Gastroesophageal sphincter (tissue), 3 donors: ENCODE data around the gene PRKCZ.

ENCODE experiments used
- CTCF ChIP-seq, 4 experiments: fragments of 200-600 bp in 2 of 4; fragments of 450-650 bp in 2 of 4; sonication (generic) in 1 of 4; IDR thresholded peaks; one replicate each; pipeline ENCODE4 v1.5.1; 2017 to 2019; ENCODE audit warnings: antibody characterized with exemption in 4 of 4, mild to moderate bottlenecking in 2 of 4, moderate library complexity in 2 of 4
- POLR2A ChIP-seq, 2 donors: fragments of 450-650 bp; IDR thresholded peaks; one replicate each; pipeline ENCODE4 v1.6.1; 2017; ENCODE audit warnings: antibody characterized with exemption in 2 of 2, mild to moderate bottlenecking in 2 of 2, moderate library complexity in 1 of 2
- POLR2AphosphoS5 ChIP-seq: sonication (generic); formaldehyde crosslinking; IDR thresholded peaks from one replicate; pipeline ENCODE4 v1.6.1; 2017; ENCODE audit warnings: antibody characterized with exemption

DNA sequence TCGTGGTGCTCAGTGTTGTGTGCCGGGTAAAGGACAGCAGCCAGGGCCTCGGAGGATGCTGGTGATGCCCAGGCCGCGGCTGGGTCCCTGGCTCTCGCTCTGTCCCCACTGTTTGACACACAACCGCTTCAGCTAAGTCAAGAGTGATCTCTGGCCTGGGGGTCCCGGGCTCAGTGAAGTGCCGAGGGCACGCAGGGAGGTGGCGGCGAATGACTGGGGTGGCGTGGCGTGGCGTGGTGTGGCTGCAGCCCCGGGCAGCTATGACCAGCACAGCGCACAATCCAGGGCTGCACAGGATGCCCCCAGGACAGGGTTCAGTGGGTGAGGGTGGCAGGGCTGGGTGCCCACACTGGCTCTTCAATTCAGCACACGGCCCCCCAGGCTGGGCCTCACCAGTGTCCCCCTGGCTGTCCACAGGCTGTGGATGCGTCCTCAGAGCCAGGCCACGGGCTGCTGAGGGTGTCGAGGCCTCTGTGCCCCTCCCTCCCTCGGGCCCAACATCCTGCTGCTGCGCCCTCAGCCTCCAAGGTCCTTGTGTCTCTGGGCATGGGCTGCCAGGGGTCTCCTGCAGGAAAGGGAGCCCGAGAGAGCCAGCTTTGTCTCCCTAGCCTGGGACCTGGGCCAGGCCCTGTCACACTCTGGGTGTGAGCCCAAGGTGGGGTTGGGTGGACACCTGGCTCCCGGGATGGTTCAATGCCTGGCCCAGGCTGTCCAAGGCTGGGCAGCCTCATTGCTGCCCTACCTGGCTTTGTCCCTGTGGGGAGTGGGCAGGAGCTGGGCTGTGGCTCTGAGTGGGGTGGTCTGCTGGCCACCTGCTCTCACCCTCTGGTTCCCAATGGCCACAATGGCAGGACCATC is 165.9 kb downstream of the PRKCZ start:
- TF ChIP-seq CTCF (IDR thresholded peaks at IDR 0.05) (no peak), POLR2A (IDR thresholded peaks at IDR 0.05) (no peak), POLR2AphosphoS5 (no peak)
